HG03039 (cell line): ENCODE results near the gene MR1.
"Not testable (repeated sequence)": the region's sequence is repeated elsewhere in the genome, so short reads cannot be mapped to it uniquely, and the experiment has no call there.

Experiments
- ATAC-seq: cut with Tn5 transposase; IDR thresholded peaks from one replicate; pipeline ENCODE4 v1.9.1; 2021; ENCODE audit warnings: mild to moderate bottlenecking, moderate library complexity; ENCODE audit not compliant: unreplicated experiment

Gene MR1

GRCh38 chr1:181028615-181029014, 5.2 kb upstream of the MR1 start:
- ATAC-seq, result no peak

- no peak for ATAC-seq
Measured at GRCh38 chr1:181032535-181032934, 1.2 kb upstream of the MR1 start.

GRCh38 chr1:181033128-181033798, 520 bp upstream of the MR1 start:
- ATAC-seq, result peak; percentile 28

- not testable (repeated sequence) for ATAC-seq
Measured at GRCh38 chr1:181035210-181035609, 1.4 kb downstream of the MR1 start.

- no peak for ATAC-seq
Measured at GRCh38 chr1:181036107-181036836, 2.5 kb downstream of the MR1 start.

GRCh38 chr1:181037386-181037785, 3.6 kb downstream of the MR1 start:
- ATAC-seq, result no peak

- peak; percentile 43 for ATAC-seq
Measured at GRCh38 chr1:181038399-181038873, 4.7 kb downstream of the MR1 start.

- no peak for ATAC-seq
Measured at GRCh38 chr1:181040284-181040865, 6.6 kb downstream of the MR1 start.

GRCh38 chr1:181043025-181043888, 9.5 kb downstream of the MR1 start:
- no peak for ATAC-seq

GRCh38 chr1:181044449-181044966, 10.7 kb downstream of the MR1 start:
- peak; percentile 86 for ATAC-seq

GRCh38 chr1:181045946-181046345, 12.2 kb downstream of the MR1 start:
- ATAC-seq, result not testable (repeated sequence)

- ATAC-seq, result no peak
Measured at GRCh38 chr1:181049378-181049777, 15.6 kb downstream of the MR1 start.

- no peak for ATAC-seq
Measured at GRCh38 chr1:181050922-181051321, 17.1 kb downstream of the MR1 start.

- no peak for ATAC-seq
Measured at GRCh38 chr1:181056560-181056959, 22.8 kb downstream of the MR1 start.

GRCh38 chr1:181057079-181057478, 23.3 kb downstream of the MR1 start:
- ATAC-seq, result no peak

GRCh38 chr1:181059435-181059834, 25.7 kb downstream of the MR1 start:
- no peak for ATAC-seq

- no peak for ATAC-seq
Measured at GRCh38 chr1:181060066-181060465, 26.3 kb downstream of the MR1 start.

GRCh38 chr1:181060947-181061346, 27.2 kb downstream of the MR1 start:
- not testable (repeated sequence) for ATAC-seq

- no peak for ATAC-seq
Measured at GRCh38 chr1:181061487-181061886, 27.7 kb downstream of the MR1 start.

GRCh38 chr1:181061891-181062835, 28.4 kb downstream of the MR1 start:
- ATAC-seq, result peak; percentile 82
